Measurements from ENCODE around the gene ABHD12B. TPM values are rescaled to one million over a fixed set of nuclear protein-coding genes. Genes with fewer than 3 reads are reported as not detected.

ABHD12B gene
- total and polyA plus RNA-seq, 10 donors: not detected

GRCh38 chr14:50953502-50953901 is 81.6 kb downstream of the ABHD12B start:
- Histone ChIP-seq H3K27ac (peak overlapping the region in 5 of 8 donors; percentile 28 to 84 (median 76)), H3K4me1 (peaks cover 0 to 26% (median 9%) of the 10 kb centered on the region in 6 donors), H3K36me3 (no peaks in the 10 kb centered on the region), H3K9me3 (peaks cover 0 to 4% (median 0%) of the 10 kb centered on the region in 8 donors), H3K27me3 (replicated peaks in 1 of 7) (no peaks in the 10 kb centered on the region), H3K4me3 (no peak overlapping the region)
- no peak for DNase-seq
- WGBS, 5 donors: 44 to 87% (median 82%) methylated on average over 1 of the region's 1 CpG
- intact Hi-C loops (cut with DNase I; ENCODE audit: low total_unique reads): loop anchor here (10.0 kb wide), 1 partner anchor 271 kb away; no protein-coding TSS in a partner anchor
- TF ChIP-seq CTCF (IDR thresholded peaks at IDR 0.05 in 8 of 11, conservative IDR thresholded peaks at IDR 0.05 in 3 of 11): no peak
- no peak for TF ChIP-seq POLR2AphosphoS5 (IDR thresholded peaks at IDR 0.05)
- TF ChIP-seq POLR2A (IDR thresholded peaks at IDR 0.05): no peak

Small RNA genes lying within 50 kb of the gene (small RNA-seq; reads per million reads assigned to genes)
- gene RF00593: 0 reads per million in 4 donors

Other genes with a start within 250 kb of the ABHD12B start
- 10 to 100 TPM; 24.7 to 44.9 (median 30.6) TPM for gene SAV1, start 203.7 kb upstream of the ABHD12B start, total RNA-seq
- 10 to 100 TPM; 18.7 to 19.5 (median 19.4) TPM for gene SAV1, start 203.7 kb upstream of the ABHD12B start, polyA plus RNA-seq
- gene NIN, start 40.9 kb upstream of the ABHD12B start, total RNA-seq: 100 to 1,000 TPM in 3 of 7 donors, 10 to 100 TPM in 4; 93.7 to 139 (median 99.8) TPM
- 10 to 100 TPM; 11.8 to 15.4 (median 15.1) TPM for gene NIN, start 40.9 kb upstream of the ABHD12B start, polyA plus RNA-seq
- 100 to 1,000 TPM in 5 of 7 donors, 10 to 100 TPM in 2; 80.4 to 302 (median 133) TPM for gene PYGL, start 72.4 kb downstream of the ABHD12B start, total RNA-seq
- 10 to 100 TPM; 14.1 to 28.4 (median 15.1) TPM for gene PYGL, start 72.4 kb downstream of the ABHD12B start, polyA plus RNA-seq
- gene TRIM9, start 223.1 kb downstream of the ABHD12B start, total RNA-seq: 1 to 10 TPM in 6 of 7 donors, under 1 TPM in 1; 0.63 to 3.1 (median 1.6) TPM
- under 1 TPM; 0.03 to 0.29 (median 0.09) TPM for gene TRIM9, start 223.1 kb downstream of the ABHD12B start, polyA plus RNA-seq

All from spleen (tissue), 11 donors.